HepG2 (cell line): ENCODE measurements around the gene FAM174C. TPM values are rescaled to one million over a fixed set of nuclear protein-coding genes. Genes with fewer than 3 reads are reported as not detected.

Experiments used
- FOSL2 ChIP-seq: sonication (generic); formaldehyde crosslinking; IDR thresholded peaks from 2 replicates; pipeline ENCODE4 v1.4.0; 2020; ENCODE audit warnings: missing genetic modification reagents
- HNRNPL ChIP-seq: fragments of 200-400 bp; formaldehyde crosslinking; IDR thresholded peaks from 2 replicates; pipeline ENCODE4 v1.6.1; 2017; ENCODE audit warnings: mild to moderate bottlenecking, low read depth, low read length
- NFE2 ChIP-seq: sonication (generic); formaldehyde crosslinking; IDR thresholded peaks from 2 replicates; pipeline ENCODE4 v1.4.0; 2020; ENCODE audit warnings: missing genetic modification reagents
- PPARG ChIP-seq: conservative IDR thresholded peaks from 2 replicates; pipeline ENCODE4 v1.6.1; 2016; ENCODE audit warnings: missing biosample characterization, missing genetic modification reagents
- PRMT3 ChIP-seq: sonication (generic); formaldehyde crosslinking; IDR thresholded peaks from 2 replicates; pipeline ENCODE4 v1.8.1; 2022; ENCODE audit warnings: low read depth, mild to moderate bottlenecking, moderate library complexity, missing genetic modification reagents, borderline replicate concordance
- RAD51 ChIP-seq: fragments of 450-650 bp; IDR thresholded peaks from 2 replicates; pipeline ENCODE4 v1.6.1; 2016; ENCODE audit warnings: borderline replicate concordance
- SP140L ChIP-seq: sonication (generic); formaldehyde crosslinking; IDR thresholded peaks from 2 replicates; pipeline ENCODE4 v1.4.0; 2020; ENCODE audit warnings: missing genetic modification reagents, borderline replicate concordance
- STAT6 ChIP-seq: sonication (generic); formaldehyde crosslinking; IDR thresholded peaks from 2 replicates; pipeline ENCODE4 v1.4.0; 2020; ENCODE audit warnings: missing genetic modification reagents, mild to moderate bottlenecking, borderline replicate concordance
- ZBTB37 ChIP-seq: sonication (generic); formaldehyde crosslinking; IDR thresholded peaks from 2 replicates; pipeline ENCODE4 v1.4.0; 2020; ENCODE audit warnings: mild to moderate bottlenecking, missing genetic modification reagents
- ZBTB8A ChIP-seq: sonication (generic); formaldehyde crosslinking; IDR thresholded peaks from 2 replicates; pipeline ENCODE4 v1.4.0; 2020; ENCODE audit warnings: mild to moderate bottlenecking, low read depth, missing genetic modification reagents, borderline replicate concordance
- ZNF800 ChIP-seq: sonication (generic); formaldehyde crosslinking; IDR thresholded peaks from 2 replicates; pipeline ENCODE4 v1.4.0; 2020; ENCODE audit warnings: missing genetic modification reagents
- polyA plus RNA-seq, 8 experiments: library from polyadenylated mRNA; depleted of rRNA in 3 of 8; stranded (reverse) in 7 of 8; unstranded in 1 of 8; fragments of >200 nt; fragmentation: Illumina TruSeq in 4 of 8; extraction: Trizol in 4 of 8; gene quantifications; 2 replicates each; pipeline versions ENCODE4 v1.2.1 to v1.2.3, GENCODE V29; 2011 to 2016; ENCODE audit warnings: low read depth in 4 of 8, missing spikeins in 1 of 8, mixed read lengths in 1 of 8; ENCODE audit not compliant: insufficient read depth in 1 of 8
- total RNA-seq, 5 experiments: library from RNA; depleted of rRNA; stranded (reverse); fragments of >200 nt; fragmentation: Illumina TruSeq; extraction: Trizol; gene quantifications; 2 replicates each; pipeline ENCODE4 v1.2.3, GENCODE V29; 2016; ENCODE audit warnings: low read depth in 1 of 5
- TF ChIP-seq, protein P1 (sequence below): sonication (generic); formaldehyde crosslinking; IDR thresholded peaks from 2 replicates; pipeline ENCODE4 v1.4.0; 2020; ENCODE audit warnings: missing genetic modification reagents, borderline replicate concordance
- TF ChIP-seq, protein P2 (sequence below): IDR thresholded peaks from 2 replicates; pipeline ENCODE4 v1.4.0; 2020; ENCODE audit warnings: mild to moderate bottlenecking, missing genetic modification reagents

FAM174C gene
- total and polyA plus RNA-seq, 2 of the 13 experiments (the other 11 are each of a cell fraction or from before 2014, with no cell fraction given): 19.5 to 31.3 TPM

DNA sequence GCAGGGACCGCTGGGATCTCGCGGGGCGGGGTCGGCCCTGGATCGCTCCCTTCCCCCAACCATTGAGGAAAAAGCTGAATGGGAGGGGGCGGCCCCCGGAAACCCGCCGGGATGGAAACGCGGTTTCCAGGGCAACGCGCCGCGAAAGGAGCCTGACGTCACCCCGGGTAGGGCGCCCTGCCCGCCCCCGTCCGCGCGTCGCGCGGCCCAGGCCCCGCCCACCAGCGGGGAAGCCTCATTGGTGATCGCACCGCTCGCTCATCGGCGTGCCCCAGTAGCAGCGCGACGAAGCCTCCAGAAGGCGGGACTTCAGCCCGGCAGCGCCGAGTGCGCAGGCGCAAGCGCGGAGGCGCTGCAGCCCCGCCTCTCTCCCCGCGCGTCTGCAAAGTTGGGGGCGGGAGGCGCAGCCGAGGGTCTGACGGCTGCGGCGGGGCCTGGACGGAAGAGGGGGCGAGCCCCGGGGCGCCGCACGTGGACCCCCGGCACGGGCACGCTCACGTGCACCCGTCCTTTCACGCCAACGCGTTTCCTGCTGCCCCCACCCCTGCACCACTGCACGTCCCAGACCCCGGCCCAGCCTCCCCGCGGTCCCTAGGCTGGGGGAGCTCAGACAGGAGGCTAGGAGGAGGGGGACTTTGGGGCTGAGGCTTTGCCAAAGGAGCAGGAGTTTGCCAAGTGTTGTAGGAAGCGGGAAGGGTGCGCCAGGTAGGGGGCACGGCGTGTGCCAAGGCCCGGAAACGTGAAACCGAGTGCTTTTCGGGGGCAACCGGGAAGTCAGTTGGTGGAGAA is 14.4 kb upstream of the FAM174C start (continued):
- TF ChIP-seq STAT6: no peak
- no peak for TF ChIP-seq ZBTB8A
- TF ChIP-seq, protein P1, sequence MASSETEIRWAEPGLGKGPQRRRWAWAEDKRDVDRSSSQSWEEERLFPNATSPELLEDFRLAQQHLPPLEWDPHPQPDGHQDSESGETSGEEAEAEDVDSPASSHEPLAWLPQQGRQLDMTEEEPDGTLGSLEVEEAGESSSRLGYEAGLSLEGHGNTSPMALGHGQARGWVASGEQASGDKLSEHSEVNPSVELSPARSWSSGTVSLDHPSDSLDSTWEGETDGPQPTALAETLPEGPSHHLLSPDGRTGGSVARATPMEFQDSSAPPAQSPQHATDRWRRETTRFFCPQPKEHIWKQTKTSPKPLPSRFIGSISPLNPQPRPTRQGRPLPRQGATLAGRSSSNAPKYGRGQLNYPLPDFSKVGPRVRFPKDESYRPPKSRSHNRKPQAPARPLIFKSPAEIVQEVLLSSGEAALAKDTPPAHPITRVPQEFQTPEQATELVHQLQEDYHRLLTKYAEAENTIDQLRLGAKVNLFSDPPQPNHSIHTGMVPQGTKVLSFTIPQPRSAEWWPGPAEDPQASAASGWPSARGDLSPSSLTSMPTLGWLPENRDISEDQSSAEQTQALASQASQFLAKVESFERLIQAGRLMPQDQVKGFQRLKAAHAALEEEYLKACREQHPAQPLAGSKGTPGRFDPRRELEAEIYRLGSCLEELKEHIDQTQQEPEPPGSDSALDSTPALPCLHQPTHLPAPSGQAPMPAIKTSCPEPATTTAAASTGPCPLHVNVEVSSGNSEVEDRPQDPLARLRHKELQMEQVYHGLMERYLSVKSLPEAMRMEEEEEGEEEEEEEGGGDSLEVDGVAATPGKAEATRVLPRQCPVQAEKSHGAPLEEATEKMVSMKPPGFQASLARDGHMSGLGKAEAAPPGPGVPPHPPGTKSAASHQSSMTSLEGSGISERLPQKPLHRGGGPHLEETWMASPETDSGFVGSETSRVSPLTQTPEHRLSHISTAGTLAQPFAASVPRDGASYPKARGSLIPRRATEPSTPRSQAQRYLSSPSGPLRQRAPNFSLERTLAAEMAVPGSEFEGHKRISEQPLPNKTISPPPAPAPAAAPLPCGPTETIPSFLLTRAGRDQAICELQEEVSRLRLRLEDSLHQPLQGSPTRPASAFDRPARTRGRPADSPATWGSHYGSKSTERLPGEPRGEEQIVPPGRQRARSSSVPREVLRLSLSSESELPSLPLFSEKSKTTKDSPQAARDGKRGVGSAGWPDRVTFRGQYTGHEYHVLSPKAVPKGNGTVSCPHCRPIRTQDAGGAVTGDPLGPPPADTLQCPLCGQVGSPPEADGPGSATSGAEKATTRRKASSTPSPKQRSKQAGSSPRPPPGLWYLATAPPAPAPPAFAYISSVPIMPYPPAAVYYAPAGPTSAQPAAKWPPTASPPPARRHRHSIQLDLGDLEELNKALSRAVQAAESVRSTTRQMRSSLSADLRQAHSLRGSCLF (CRISPR knock-in tag): no peak
- TF ChIP-seq ZBTB37: no peak
- TF ChIP-seq SP140L: no peak
- TF ChIP-seq HNRNPL: no peak
- no peak for TF ChIP-seq PPARG (CRISPR knock-in tag)
- TF ChIP-seq, protein P2, sequence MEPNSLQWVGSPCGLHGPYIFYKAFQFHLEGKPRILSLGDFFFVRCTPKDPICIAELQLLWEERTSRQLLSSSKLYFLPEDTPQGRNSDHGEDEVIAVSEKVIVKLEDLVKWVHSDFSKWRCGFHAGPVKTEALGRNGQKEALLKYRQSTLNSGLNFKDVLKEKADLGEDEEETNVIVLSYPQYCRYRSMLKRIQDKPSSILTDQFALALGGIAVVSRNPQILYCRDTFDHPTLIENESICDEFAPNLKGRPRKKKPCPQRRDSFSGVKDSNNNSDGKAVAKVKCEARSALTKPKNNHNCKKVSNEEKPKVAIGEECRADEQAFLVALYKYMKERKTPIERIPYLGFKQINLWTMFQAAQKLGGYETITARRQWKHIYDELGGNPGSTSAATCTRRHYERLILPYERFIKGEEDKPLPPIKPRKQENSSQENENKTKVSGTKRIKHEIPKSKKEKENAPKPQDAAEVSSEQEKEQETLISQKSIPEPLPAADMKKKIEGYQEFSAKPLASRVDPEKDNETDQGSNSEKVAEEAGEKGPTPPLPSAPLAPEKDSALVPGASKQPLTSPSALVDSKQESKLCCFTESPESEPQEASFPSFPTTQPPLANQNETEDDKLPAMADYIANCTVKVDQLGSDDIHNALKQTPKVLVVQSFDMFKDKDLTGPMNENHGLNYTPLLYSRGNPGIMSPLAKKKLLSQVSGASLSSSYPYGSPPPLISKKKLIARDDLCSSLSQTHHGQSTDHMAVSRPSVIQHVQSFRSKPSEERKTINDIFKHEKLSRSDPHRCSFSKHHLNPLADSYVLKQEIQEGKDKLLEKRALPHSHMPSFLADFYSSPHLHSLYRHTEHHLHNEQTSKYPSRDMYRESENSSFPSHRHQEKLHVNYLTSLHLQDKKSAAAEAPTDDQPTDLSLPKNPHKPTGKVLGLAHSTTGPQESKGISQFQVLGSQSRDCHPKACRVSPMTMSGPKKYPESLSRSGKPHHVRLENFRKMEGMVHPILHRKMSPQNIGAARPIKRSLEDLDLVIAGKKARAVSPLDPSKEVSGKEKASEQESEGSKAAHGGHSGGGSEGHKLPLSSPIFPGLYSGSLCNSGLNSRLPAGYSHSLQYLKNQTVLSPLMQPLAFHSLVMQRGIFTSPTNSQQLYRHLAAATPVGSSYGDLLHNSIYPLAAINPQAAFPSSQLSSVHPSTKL (CRISPR knock-in tag): no peak
- no peak for TF ChIP-seq PRMT3 (CRISPR knock-in tag)
- TF ChIP-seq ZNF800 (CRISPR knock-in tag): no peak
- TF ChIP-seq RAD51: no peak
- TF ChIP-seq NFE2 (CRISPR knock-in tag): no peak
- TF ChIP-seq FOSL2 (CRISPR knock-in tag): no peak
